ENCODE measurements around the gene NRAS.

The NRAS gene

DNA sequence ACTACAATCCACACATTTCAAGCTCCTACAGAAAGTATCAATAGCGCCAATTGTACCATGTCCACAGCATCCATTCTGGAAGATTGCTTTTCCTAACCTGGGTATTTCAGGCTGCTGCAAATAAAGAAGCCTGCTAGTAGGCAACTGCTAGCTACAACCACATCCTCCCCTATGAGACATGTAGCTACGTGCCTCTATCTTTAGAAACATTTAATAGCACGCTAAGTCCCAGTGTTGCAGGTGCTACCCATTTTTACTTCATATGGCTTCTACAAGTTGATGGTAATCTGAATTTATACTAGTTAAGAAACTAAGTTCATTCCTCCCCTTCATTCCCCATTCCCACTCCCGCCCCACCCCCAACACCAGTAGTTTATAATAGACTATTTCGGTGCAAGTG is 13.8 kb downstream of the NRAS start:
- no peak overlapping the region for H3K4me3 ChIP-seq (ENCODE audit: low read depth, low read length)
- in situ Hi-C loops (cut with HindIII; ENCODE audit: low sequenced_read_pairs): no loop called here
- no peak for DNase-seq (ENCODE audit: low read depth, low spot score)
- TF ChIP-seq, protein P1, sequence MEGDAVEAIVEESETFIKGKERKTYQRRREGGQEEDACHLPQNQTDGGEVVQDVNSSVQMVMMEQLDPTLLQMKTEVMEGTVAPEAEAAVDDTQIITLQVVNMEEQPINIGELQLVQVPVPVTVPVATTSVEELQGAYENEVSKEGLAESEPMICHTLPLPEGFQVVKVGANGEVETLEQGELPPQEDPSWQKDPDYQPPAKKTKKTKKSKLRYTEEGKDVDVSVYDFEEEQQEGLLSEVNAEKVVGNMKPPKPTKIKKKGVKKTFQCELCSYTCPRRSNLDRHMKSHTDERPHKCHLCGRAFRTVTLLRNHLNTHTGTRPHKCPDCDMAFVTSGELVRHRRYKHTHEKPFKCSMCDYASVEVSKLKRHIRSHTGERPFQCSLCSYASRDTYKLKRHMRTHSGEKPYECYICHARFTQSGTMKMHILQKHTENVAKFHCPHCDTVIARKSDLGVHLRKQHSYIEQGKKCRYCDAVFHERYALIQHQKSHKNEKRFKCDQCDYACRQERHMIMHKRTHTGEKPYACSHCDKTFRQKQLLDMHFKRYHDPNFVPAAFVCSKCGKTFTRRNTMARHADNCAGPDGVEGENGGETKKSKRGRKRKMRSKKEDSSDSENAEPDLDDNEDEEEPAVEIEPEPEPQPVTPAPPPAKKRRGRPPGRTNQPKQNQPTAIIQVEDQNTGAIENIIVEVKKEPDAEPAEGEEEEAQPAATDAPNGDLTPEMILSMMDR (IDR thresholded peaks at IDR 0.05; ENCODE audit: low read depth, low read length): no peak

- H3K4me3 ChIP-seq (ENCODE audit: low read depth, low read length): no peak overlapping the region
- no peak for DNase-seq (ENCODE audit: low read depth, low spot score)
- in situ Hi-C loops (cut with HindIII; ENCODE audit: low sequenced_read_pairs): no loop called here
- TF ChIP-seq, protein P1 (IDR thresholded peaks at IDR 0.05; ENCODE audit: low read depth, low read length): no peak
Observed at GRCh38 chr1:114701931-114702330, 14.6 kb downstream of the NRAS start.

- in situ Hi-C loops (cut with HindIII; ENCODE audit: low sequenced_read_pairs): no loop called here
Observed at GRCh38 chr1:114700036-114700600, 16.5 kb downstream of the NRAS start.

DNA sequence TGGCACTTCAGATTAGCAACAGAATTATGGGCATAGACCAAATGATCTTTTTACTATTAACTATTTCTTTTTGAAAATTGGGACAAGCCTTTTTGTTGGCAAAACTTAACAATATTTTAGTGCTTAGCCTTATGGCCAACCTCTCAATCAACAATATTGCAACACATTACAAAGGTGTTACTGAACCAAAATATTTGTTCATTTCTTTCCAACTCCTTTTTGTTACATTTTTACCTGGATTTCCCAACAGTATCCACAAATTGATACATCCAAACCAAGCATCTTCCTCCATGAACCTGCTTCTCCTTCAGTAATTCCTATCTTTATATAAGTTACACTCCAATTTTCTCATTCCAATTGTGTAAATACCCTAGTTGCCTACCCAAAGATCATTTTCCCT is 19.8 kb downstream of the NRAS start:
- in situ Hi-C loops (cut with HindIII; ENCODE audit: low sequenced_read_pairs): no loop called here
- H3K4me3 ChIP-seq (ENCODE audit: low read depth, low read length): no peak overlapping the region
- TF ChIP-seq, protein P1 (IDR thresholded peaks at IDR 0.05; ENCODE audit: low read depth, low read length): no peak
- no peak for DNase-seq (ENCODE audit: low read depth, low spot score)

More at GRCh38 chr1:114700036-114700600, 16.5 kb downstream of the NRAS start:
- TF ChIP-seq, protein P1 (IDR thresholded peaks at IDR 0.05; ENCODE audit: low read depth, low read length): no peak
- no peak overlapping the region for H3K4me3 ChIP-seq (ENCODE audit: low read depth, low read length)
- DNase-seq (ENCODE audit: low read depth, low spot score): no peak

DNA sequence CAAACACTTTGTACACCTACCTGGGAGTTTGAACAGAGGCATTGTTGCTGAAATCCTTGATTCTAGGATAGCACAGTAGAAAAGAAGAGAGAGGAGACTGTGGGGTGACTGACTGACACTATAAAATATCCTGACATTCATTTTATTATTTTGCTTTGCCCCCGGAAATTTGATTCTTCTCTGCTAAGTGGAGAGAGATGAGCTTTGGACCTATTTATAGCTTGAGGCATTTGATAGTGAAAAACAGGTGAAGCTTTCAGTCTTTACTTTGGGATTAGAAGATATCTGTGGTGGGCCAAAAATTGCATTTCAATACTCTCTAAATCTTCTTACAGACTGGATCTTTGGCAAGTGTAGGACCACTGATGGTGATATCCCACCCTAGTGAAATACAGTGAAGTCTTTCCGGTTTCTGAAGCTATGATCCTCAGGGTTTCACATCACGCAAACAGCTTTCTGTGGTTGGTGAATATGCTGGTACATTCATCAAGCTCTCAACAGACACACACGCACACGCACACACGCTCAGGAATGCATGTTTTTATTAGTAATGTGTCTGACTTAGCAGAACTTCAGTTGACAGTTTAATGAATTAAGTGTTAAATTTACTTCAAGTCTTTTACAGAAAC is 21.0 kb downstream of the NRAS start, which contains the start of gene AMPD1:
TSS of gene AMPD1 (minus strand) at position 117 of the 629 bp plus-strand sequence. CDS start at position 42, 75 bp downstream.
- no peak within 1 kb of the TSS for H3K4me3 ChIP-seq (ENCODE audit: low read depth, low read length)
- TF ChIP-seq, protein P1 (IDR thresholded peaks at IDR 0.05; ENCODE audit: low read depth, low read length): no peak
- DNase-seq (ENCODE audit: low read depth, low spot score): no peak
- in situ Hi-C loops (cut with HindIII; ENCODE audit: low sequenced_read_pairs): no loop called here

GRCh38 chr1:114694540-114695310 is 21.8 kb downstream of the NRAS start:
- TF ChIP-seq, protein P1 (IDR thresholded peaks at IDR 0.05; ENCODE audit: low read depth, low read length): no peak
- DNase-seq (ENCODE audit: low read depth, low spot score): no peak
- in situ Hi-C loops (cut with HindIII; ENCODE audit: low sequenced_read_pairs): no loop called here
- no peak overlapping the region for H3K4me3 ChIP-seq (ENCODE audit: low read depth, low read length)
